B cell (primary cell): ENCODE results near the gene GASK1A. TPM values are rescaled to one million over a fixed set of nuclear protein-coding genes. Genes with fewer than 3 reads are reported as not detected.

Experiments used
- ATAC-seq: fragments of 200-7000 bp; cut with Tn5 transposase; one replicate; pipeline ENCODE4 v1.10.0; 2021; ENCODE audit warnings: low read depth, mild to moderate bottlenecking, moderate number of reproducible peaks, moderate library complexity
- CTCF ChIA-PET: fragments of 350-600 bp; sonication (Branson Sonifier 250); formaldehyde crosslinking; loops from one replicate; lab custom pipeline; 2021; ENCODE audit warnings: antibody characterized with exemption, inconsistent platforms; lab: Charles Lee
- POLR2A ChIA-PET: fragments of 350-600 bp; sonication (Branson Sonifier 250); formaldehyde crosslinking; loops from one replicate; lab custom pipeline; 2021; ENCODE audit warnings: antibody characterized with exemption; lab: Charles Lee
- DNase-seq: peaks from one replicate; pipeline ENCODE4 v3.0.0; 2013
- H2AFZ ChIP-seq: 2 replicates; pipeline ENCODE4 v1.6.1; 2012; ENCODE audit warnings: mild to moderate bottlenecking, low read depth, low read length; ENCODE audit not compliant: insufficient read depth, poor library complexity, severe bottlenecking
- H3K27ac ChIP-seq, 2 donors: 1 replicate in 1 of 2; 2 replicates in 1 of 2; pipeline ENCODE4 v1.5.1; 2012 to 2013; ENCODE audit warnings: low read length in 2 of 2, mild to moderate bottlenecking in 2 of 2, moderate library complexity in 1 of 2
- H3K27me3 ChIP-seq, 4 experiments: fragments of 200-600 bp in 1 of 4; sonication (generic) in 1 of 4; replicated peaks in 1 of 4; 1 replicate in 2 of 4; 2 replicates in 2 of 4; pipeline versions ENCODE4 v1.6.1 to v1.7.0; 2013 to 2016; ENCODE audit warnings: low read length in 3 of 4, mild to moderate bottlenecking in 2 of 4, mixed read lengths in 1 of 4, moderate library complexity in 1 of 4; ENCODE audit not compliant: insufficient read depth in 4 of 4, control insufficient read depth in 3 of 4; ENCODE audit errors: control extremely low read depth in 1 of 4
- H3K36me3 ChIP-seq, 2 experiments: replicated peaks in 1 of 2; 1 replicate in 1 of 2; 2 replicates in 1 of 2; pipeline versions ENCODE4 v1.6.1 to v1.7.1; 2013; ENCODE audit warnings: low read length in 1 of 2; ENCODE audit not compliant: insufficient read depth in 2 of 2, control insufficient read depth in 1 of 2; ENCODE audit errors: control extremely low read depth in 1 of 2, extremely low read depth in 1 of 2
- H3K4me1 ChIP-seq, 2 donors: fragments of 200-600 bp in 1 of 2; sonication (generic) in 1 of 2; 1 replicate in 1 of 2; 2 replicates in 1 of 2; pipeline versions ENCODE4 v1.5.1 to v1.6.1; 2013 to 2017; ENCODE audit warnings: low read length in 2 of 2; ENCODE audit not compliant: control insufficient read depth in 2 of 2, insufficient read depth in 2 of 2
- H3K4me2 ChIP-seq: replicated peaks from 2 replicates; pipeline ENCODE3; 2012; ENCODE audit warnings: mild to moderate bottlenecking, low read depth, low read length; ENCODE audit not compliant: poor library complexity, severe bottlenecking
- H3K4me3 ChIP-seq, 5 experiments: fragments of 200-600 bp in 1 of 5; sonication (generic) in 1 of 5; 1 replicate in 3 of 5; 2 replicates in 2 of 5; pipeline versions ENCODE4 v1.5.1 to v1.7.0; 2011 to 2016; ENCODE audit warnings: low read length in 4 of 5, mild to moderate bottlenecking in 4 of 5, low read depth in 2 of 5, control low read depth in 1 of 5, moderate library complexity in 1 of 5; ENCODE audit not compliant: insufficient read depth in 1 of 5; ENCODE audit errors: control extremely low read depth in 1 of 5, extremely low read depth in 1 of 5
- H3K79me2 ChIP-seq: fragments of 200-600 bp; sonication (generic); one replicate; pipeline ENCODE4 v1.6.0; 2016; ENCODE audit warnings: low read length; ENCODE audit not compliant: control insufficient read depth, insufficient read depth
- H3K9ac ChIP-seq: fragments of 200-600 bp; sonication (generic); 2 replicates; pipeline ENCODE4 v1.6.1; 2017; ENCODE audit warnings: mild to moderate bottlenecking, low read length, moderate library complexity
- H3K9me3 ChIP-seq, 3 donors: one replicate each; pipeline versions ENCODE4 v1.6.1 to v1.7.1; 2013; ENCODE audit warnings: low read length in 2 of 3; ENCODE audit not compliant: control insufficient read depth in 2 of 3, insufficient read depth in 1 of 3; ENCODE audit errors: control extremely low read depth in 1 of 3
- H4K20me1 ChIP-seq: 2 replicates; pipeline ENCODE4 v1.6.0; 2012; ENCODE audit warnings: mild to moderate bottlenecking, low read length; ENCODE audit not compliant: insufficient read depth, control insufficient read depth, poor library complexity, severe bottlenecking
- H3K27ac Mint-ChIP-seq: one replicate; pipeline ENCODE4 v1.8.0; 2021; ENCODE audit warnings: mixed read lengths
- H3K27me3 Mint-ChIP-seq: one replicate; pipeline ENCODE4 v1.8.0; 2021; ENCODE audit warnings: mixed read lengths
- H3K4me1 Mint-ChIP-seq: one replicate; pipeline ENCODE4 v1.8.0; 2021; ENCODE audit warnings: mixed read lengths
- H3K4me3 Mint-ChIP-seq: one replicate; pipeline ENCODE4 v1.8.0; 2021; ENCODE audit warnings: mixed read lengths
- H3K9me3 Mint-ChIP-seq: one replicate; pipeline ENCODE4 v1.8.0; 2022; ENCODE audit warnings: mixed read lengths; ENCODE audit not compliant: insufficient read depth
- CTCF ChIP-seq: fragments of 200-600 bp; IDR thresholded peaks from one replicate; pipeline ENCODE4 v1.8.0; 2022; ENCODE audit warnings: antibody characterized with exemption, mild to moderate bottlenecking
- EZH2 ChIP-seq: IDR thresholded peaks from 2 replicates; pipeline ENCODE4 v1.6.1; 2012; ENCODE audit warnings: borderline replicate concordance, low read depth, mild to moderate bottlenecking, moderate library complexity, low read length; ENCODE audit not compliant: insufficient read depth, poor library complexity, severe bottlenecking
- WGBS: methylation state at CpG from one replicate; pipeline ENCODE4 v1.1.5; 2013; ENCODE audit warnings: missing lambda C conversion rate; ENCODE audit not compliant: insufficient coverage; 5-methylcytosine and 5-hydroxymethylcytosine counted together
- intact Hi-C: fragments of 100-400 bp; cut with micrococcal nuclease; formaldehyde crosslinking; loops from one replicate; pipeline ENCODE4 v1.10.0; 2022
- polyA plus RNA-seq: library from polyadenylated mRNA; depleted of rRNA; stranded (reverse); fragments of >200 nt; gene quantifications from 2 replicates; pipeline ENCODE4 v1.2.3, GENCODE V29; 2012
- total RNA-seq, 2 donors: library from RNA; stranded (reverse); fragments of 120-200 nt in 1 of 2; gene quantifications; 1 replicate in 1 of 2; 2 replicates in 1 of 2; pipeline versions ENCODE4 v1.2.3 to v1.2.4, GENCODE V29; 2013 to 2022

GASK1A gene
- total and polyA plus RNA-seq, 2 donors (not counting 1 experiment from before 2014, with no cell fraction given) = not detected

GRCh38 chr3:43036621-43037423 is 57.7 kb downstream of the GASK1A start:
- no peak for TF ChIP-seq EZH2
- TF ChIP-seq CTCF = no peak
- no peaks in the 10 kb centered on the region for H3K9me3 ChIP-seq
- no peak overlapping the region for H3K4me3 Mint-ChIP-seq
- no peak for DNase-seq
- H3K4me1 Mint-ChIP-seq = no peaks in the 10 kb centered on the region
- H3K27ac Mint-ChIP-seq = no peak overlapping the region
- no peaks in the 10 kb centered on the region for H3K79me2 ChIP-seq
- ChIA-PET POLR2A (no interaction called here), CTCF (no interaction called here)
- no peak overlapping the region for H3K4me3 ChIP-seq
- H3K27me3 ChIP-seq = no peaks in the 10 kb centered on the region
- no peaks in the 10 kb centered on the region for H3K9me3 Mint-ChIP-seq
- H3K27ac ChIP-seq = no peak overlapping the region
- no peak overlapping the region for H3K9ac ChIP-seq
- 92% methylated on average over 9 of the region's 9 CpGs for WGBS
- ATAC-seq = no peak
- H2AFZ ChIP-seq = no peak overlapping the region
- no peaks in the 10 kb centered on the region for H3K36me3 ChIP-seq
- H4K20me1 ChIP-seq = no peaks in the 10 kb centered on the region
- intact Hi-C loops = no loop called here
- no peaks in the 10 kb centered on the region for H3K4me1 ChIP-seq
- H3K4me2 ChIP-seq = no peak overlapping the region
- peaks cover 10% of the 10 kb centered on the region for H3K27me3 Mint-ChIP-seq

- DNase-seq (no peak), ATAC-seq (no peak)
- Histone ChIP-seq H3K27me3 (no peaks in the 10 kb centered on the region), H3K4me1 (no peaks in the 10 kb centered on the region), H4K20me1 (no peaks in the 10 kb centered on the region), H3K27ac (no peak overlapping the region), H3K36me3 (no peaks in the 10 kb centered on the region), H3K9ac (no peak overlapping the region), H2AFZ (no peak overlapping the region), H3K9me3 (peaks cover 0 to 4% (median 0%) of the 10 kb centered on the region in 3 donors), H3K79me2 (no peaks in the 10 kb centered on the region), H3K4me2 (no peak overlapping the region), H3K4me3 (no peak overlapping the region)
- Mint-ChIP-seq H3K4me1 (no peaks in the 10 kb centered on the region), H3K9me3 (no peaks in the 10 kb centered on the region), H3K27me3 (peaks cover 11% of the 10 kb centered on the region), H3K27ac (no peak overlapping the region), H3K4me3 (no peak overlapping the region)
- CTCF ChIA-PET = no interaction called here
- TF ChIP-seq CTCF (no peak), EZH2 (no peak)
- intact Hi-C loops = no loop called here
- POLR2A ChIA-PET = no interaction called here
- WGBS = no CpG with 5 or more reads among the region's 7 CpGs
Observed at GRCh38 chr3:43038010-43038409, 58.9 kb downstream of the GASK1A start.
